Effector CD4-positive, alpha-beta T cell (primary cell): Measurements from ENCODE around the gene SKIL.

ENCODE experiments used
- DNase-seq: peaks from one replicate; pipeline ENCODE4 v3.0.0-alpha.2; 2020

The SKIL gene

DNA sequence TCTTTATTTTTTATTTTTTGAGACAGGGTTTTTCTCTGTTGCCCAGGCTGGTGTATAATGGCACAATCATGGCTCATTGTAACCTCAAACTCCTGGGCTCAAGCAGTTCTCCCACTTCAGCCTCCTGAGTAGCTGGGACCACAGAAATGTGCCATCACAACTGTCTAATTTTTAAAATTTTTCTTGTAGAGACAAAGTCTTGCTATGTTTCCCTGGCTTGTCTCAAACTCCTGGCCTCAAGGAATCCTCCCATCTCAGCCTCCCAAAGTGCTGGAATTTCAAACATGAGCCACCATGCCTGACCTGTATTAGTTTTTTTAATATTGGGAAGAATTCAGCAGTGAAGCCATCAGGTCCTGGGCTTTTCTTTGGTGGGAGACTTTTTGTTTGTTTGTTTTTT lies 47.6 kb downstream of the SKIL start:
- DNase-seq, result no peak

DNA sequence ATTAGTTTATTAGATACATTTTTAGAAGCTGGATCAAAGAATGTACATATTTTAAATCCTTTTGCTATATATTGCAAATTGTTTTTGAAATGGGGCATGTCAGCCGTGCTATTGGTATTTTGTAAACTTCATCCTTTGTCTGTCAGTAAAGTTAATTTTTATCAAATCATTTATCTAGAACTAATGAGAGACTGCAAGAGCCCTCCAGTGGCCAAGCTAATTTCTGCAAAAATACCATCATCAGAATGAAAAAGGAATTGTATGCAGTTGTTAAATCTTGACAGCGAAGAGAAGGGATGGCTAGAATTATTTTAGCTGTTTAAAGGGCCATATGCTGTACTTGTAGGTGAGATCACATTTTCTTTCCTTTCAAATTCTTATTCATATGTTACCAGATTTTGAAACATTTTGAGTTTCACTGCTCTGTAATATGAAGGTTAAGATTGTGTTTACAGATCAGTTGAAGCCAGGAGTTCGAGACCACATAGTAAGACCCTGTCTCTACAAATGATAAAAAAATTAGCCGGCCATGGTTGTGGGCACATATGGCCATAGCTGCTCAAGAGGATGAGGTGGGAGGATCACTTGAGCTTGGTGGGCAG lies 53.0 kb downstream of the SKIL start:
- DNase-seq, result no peak

DNA sequence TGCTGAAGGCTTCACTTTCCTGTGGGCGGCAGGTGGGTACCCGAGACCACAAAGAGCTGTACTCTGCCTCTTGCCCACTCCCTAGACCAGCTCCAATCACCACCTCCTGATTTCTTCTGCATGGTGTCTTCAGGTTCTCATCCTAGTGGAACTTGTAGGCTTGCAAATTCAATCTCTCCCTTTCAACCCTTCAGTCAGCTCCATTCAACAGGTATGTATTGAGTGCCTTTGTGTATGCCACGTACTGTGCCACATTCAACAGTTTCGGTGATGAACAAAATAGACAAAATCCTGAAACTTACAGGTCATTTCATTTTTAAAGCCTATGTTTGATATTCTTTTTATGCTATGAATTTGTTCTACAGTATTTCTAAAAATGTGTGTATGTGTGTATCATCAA lies 55.8 kb downstream of the SKIL start:
- no peak for DNase-seq

DNA sequence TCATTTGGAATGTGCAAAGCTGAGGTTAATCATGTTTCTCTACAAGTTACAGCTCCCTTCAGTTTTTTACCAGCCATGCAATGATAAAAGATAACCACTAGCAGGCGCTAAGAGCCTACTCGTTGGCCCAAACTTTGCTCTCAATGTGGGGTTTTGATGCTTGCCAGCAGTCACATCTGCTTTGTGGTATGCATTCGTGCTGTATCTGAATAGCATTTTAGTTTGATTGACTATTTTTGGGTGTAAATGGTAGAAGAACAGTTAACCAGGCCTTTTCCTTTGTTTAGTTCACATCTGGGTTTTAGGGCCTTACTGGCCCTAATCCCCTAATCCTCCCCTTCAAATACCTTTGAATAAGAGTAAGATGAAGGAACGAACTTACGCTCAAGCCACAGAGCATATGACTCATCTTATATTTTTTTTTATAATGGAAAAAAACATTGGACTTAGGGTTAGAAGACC lies 56.7 kb downstream of the SKIL start:
- no peak for DNase-seq

DNA sequence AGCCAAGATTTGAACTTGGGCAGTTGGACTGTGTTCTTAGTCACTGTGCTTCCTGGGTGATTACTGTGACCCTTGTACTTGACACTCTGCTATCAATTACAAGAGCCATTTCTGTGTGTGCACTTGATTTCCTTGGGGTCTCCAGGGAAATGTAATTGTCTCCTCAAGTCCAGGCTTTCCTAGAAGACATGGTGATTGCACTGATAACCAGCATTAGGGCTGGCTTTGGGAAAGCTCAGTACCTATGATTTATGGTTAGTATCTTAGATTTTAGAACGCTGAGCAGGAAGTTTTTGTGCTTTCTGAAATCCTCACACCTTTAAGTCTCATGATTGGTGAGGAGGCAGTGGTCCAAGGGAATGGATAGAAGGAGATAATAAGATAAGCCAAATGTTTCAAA lies 59.6 kb downstream of the SKIL start:
- no peak for DNase-seq

DNA sequence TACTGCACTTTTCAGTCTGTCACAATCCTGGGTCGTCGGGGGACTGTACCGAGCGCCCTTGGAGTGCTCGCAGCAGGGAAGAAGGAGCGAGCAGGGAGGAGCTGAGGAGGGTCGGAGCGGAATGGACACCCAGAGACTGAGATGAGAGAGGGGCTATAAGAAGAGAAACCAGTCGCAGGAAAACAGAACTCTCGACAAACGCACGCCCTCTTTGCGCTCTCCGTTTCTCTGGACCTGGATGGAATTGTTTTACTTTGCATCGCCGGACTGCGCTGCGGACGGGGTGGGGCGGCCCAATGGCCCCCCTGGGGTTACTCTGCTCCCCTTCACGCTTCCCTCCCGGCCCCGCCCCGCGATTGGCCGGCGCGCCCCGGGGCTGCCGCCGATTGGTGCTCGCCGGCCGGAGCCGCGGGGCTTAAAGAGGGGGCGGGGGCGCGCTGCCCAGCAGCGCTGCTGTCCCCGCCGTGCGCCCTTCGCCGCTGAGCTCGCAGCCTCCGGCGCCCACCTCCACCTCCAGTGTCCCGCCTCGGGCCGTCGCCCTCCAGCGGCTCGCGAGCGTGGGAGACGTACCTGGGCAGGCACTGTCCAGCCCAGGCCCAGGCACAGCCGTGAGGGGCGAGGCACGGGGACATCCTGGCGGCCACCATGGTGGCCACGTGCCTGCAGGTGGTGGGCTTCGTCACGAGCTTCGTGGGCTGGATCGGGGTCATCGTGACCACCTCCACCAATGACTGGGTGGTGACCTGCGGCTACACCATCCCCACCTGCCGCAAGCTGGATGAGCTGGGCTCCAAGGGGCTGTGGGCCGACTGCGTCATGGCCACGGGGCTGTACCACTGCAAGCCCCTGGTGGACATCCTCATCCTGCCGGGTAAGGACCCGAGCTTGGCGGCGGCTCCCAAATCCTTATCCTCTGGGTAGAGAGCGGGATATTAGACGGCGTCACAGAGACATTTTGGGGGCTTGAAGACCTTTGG lies 61.2 kb downstream of the SKIL start, which contains the start of gene CLDN11:
CLDN11 (plus strand) TSS at position 447 of the 977 bp plus-strand sequence; CDS start at position 646, 199 bp downstream.
- DNase-seq, result no peak

DNA sequence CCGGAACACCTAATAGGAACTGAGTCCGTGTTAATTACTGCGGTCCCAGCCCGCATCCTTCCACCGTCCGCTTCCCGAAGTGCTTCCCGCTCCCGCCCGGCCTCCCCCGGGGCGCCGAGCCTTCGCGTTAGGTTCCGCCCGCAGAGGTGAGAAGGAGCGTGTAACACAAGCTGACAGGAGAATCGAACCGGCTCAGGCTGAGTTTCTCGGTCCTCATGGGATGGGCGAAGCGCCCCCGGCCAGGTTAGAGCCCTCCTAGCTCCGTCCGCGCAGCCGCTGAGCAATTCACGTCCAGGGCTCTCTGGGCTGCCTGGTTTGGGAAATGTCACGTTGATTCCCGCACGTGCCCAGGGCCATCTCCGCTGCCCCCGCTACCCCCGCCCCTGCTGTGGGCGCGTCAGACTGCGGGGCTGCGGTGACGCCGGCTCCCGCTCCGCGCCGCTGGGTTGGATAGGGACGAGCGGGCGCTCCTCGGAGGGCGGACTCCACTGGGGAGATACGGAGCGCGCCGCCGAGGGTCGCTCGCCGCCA lies 62.1 kb downstream of the SKIL start:
- no peak for DNase-seq

DNA sequence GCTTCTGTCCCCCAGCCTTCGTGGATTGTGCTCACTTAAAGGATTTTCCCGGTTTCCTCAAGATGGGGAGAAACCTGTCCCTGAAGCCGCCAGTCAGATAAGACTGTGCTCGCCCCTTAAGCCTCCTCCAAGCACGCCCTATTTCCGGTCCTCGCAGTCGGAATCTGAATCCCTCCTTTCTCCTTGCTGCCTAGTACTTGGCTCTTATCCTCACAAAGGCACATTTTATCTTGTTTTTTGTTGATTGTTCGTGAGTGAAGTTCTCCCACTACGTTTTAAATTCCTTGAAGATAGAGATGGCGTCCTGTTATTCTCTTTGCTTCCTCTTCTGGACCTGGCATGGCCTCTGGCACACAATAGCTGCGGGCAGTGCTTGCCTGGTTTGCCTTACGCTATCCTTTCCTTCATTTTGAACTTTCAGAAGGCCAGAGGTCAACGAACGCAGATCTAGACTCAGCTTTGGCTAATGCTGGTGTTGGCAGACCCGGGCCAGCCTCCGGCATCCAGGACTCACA lies 62.8 kb downstream of the SKIL start:
- DNase-seq, result no peak

DNA sequence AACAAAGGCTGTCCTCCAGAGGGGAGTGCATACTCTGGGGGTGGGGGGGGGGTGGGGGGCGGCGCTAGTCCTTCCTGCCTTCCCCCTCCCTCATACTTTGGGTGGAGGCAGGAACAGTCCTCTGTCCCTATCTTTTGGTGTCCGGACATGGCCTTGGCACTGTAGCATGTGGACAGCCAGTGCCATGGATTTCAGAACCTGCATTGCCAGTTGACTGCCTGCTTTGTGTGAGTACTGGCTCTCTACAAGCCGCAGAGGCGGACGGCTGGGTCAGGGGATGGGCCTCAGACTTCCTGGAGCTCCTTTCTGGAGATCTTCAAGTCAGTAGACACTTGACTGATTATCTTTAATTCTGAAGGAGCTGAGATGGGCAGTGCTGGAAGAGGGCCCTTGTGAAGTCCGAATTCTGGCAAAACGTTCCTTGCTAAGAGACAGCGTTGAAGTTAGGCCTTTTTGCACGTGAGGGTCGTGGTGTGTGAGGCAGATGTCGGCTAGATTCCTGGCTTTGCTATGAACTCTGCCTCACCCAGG lies 63.7 kb downstream of the SKIL start:
- DNase-seq, result no peak

DNA sequence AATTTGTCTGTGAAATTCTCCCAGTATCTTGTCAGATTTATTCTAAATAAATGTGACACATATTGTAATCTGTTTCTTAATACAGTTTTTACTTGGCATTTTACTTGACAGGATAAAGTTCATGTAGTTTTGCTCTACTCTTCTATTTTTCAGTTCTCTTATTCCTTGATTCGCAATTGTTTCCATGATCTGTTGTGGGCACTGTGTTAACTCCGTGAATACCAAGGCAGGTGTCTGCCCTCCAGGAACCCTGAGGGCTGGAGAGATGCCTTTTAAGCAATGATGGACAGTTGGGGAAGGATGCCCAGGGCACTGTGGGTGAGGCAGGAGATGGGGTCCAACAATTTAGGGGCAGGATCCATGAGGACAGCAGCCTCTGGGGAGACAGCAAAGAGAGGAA lies 64.2 kb downstream of the SKIL start:
- no peak for DNase-seq

DNA sequence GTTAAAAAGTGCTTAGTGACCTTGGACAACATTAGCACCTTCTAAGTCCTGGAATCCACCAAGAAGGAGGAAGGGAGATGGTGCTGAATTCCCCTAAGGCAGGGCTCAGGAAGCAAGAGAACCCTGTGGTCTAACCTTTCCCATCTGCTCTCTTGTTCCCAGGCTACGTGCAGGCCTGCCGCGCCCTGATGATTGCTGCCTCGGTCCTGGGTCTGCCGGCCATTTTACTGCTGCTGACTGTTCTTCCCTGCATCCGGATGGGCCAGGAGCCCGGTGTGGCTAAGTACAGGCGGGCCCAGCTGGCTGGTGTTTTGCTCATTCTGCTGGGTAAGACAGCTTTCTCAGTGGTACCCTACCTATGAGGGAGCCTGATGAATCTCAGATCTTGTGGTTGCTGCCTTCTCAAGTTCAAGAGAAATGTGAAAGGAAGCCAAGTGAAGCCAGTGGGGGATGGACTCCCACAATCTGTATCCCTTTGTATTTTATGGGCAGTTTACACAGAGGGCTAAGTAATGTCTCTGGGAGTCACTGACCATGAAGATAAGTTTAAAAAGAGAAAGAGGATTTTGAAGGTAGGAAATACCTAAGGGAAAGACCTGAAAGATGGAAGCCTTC lies 65.6 kb downstream of the SKIL start:
- no peak for DNase-seq

DNA sequence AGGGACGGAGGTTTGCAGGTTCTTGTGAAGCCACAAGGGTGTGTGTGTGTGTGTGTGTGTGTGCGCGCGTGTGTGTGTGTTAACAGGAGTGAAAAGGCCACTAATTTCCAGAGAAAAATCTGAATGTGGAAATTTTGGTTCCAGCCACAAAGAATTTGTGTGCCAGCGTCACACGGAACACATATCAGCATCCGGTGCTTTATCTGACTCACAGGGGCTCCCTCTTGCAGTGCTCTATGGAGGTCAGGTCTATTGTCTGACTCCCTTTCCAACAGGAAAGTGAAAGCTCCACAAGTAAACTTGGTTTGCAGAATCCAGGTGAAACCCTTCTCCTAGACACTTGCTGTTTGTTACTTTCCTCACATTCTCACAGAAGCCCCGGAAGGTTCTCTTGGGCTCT lies 67.4 kb downstream of the SKIL start:
- no peak for DNase-seq

DNA sequence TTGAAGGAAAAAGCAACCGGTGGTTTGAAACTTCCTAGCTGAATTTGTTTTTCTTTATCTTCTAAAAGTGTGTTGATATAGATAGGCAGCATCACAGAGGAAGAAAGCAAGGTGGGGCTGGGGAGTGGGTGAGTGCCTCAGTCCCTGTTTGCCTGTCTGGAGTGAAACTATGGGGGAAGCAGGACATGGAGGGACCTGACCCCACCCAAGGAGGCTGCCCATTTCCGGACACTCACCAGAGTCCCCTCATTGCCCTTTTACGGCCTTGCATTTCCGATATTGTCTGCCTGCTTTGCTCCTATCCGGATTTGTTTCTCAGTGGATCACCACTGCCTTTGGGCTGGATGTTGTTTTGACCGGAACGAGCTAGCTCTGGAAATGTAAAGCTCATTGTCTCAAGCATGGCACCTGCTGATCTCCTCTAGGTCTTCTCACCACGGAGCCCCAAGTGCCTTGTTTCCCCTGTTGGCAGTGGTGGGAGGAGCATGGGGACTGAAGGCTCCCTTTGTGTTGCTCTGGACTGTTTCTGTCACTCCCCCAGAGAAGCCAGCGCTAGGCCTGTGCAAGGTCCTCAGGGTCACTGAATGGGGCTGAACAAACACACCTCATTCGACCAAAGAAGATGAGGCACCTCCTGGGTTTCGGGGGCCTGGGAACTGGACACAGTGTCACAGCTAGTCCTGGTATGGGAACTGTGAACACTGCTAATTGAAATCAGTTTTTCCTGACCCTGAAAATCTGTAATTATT lies 68.2 kb downstream of the SKIL start:
- DNase-seq, result no peak

DNA sequence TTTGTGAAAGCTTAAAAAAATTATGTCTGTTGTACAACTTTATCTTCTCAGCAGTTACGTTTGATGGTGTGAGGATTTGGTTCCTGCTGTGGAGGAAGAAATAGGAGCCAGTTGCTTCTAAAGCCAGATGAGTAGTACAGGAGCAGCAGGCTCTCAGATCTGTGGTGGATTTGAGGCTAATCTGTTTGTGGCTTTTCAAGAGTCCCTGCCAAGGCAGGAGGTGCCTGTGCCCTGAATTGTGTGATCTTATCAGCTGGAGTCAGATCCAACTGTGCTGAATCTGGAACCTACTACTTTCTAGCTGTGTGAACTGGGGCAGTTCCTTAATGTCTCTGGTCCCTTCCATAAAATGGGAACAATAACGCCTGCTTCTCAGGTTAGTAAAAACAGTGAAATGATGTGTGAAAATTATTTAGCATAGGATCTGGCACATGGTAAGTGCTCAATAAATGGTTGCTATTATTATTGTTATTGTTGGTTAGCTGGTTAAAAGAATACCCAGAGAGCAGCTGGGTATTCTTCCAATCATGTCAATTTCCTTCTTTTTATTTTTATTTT lies 68.8 kb downstream of the SKIL start:
- no peak for DNase-seq

DNA sequence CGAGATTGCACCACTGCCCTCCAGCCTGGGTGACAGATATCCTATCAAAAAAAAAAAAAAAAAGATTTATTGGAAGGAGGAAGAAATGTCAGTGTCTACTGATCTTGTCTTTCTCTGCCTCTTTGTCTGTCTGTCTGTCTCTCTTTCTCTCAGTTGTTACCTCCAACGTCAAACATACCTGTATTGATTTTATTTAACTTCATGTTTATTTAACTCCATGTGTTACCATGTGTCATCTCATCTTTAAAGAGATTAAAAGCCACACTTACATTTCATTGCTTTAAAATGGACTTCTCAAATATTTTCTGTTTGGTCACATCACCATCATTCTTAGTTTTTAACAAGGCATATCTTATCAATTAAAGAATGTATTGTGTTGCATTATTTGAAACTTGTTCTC lies 70.6 kb downstream of the SKIL start:
- no peak for DNase-seq

DNA sequence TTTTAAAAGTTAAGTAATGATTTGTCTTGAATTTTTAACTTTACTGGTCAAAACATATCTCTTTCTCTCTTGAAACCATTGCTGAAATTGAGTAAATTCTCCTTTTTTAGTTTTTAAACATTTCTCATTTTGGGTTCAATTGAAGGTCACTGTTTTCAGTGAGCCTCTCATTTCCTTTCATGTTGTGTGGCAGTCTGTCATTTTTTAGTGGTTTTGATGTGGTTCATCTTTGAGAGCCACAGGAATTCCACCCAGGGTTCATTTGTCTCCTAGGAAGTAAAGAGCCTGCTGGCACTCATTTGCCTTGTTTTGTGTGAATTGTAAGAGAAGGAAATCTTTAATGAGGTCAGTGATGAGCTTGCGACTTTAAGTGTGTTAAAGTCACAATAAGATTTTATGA lies 71.5 kb downstream of the SKIL start:
- DNase-seq, result no peak

DNA sequence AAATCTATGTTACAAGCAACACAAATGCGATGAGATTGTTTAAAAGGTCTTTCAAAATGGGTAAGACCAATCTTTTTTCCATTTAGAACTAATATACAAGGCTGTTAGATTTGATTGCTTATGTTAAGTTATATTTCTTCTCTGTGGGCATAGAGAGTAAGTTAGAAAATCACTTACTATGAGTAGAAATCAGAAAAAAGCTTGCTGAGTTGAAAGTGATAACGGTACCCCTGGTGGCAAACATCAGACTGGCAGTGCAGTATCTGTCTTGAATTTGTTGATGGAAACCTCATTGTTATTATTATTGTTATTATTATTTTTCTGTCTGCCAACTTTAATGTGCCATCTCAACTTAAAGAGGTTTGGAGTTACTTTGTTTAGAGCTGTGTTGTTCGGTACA lies 73.5 kb downstream of the SKIL start:
- no peak for DNase-seq

DNA sequence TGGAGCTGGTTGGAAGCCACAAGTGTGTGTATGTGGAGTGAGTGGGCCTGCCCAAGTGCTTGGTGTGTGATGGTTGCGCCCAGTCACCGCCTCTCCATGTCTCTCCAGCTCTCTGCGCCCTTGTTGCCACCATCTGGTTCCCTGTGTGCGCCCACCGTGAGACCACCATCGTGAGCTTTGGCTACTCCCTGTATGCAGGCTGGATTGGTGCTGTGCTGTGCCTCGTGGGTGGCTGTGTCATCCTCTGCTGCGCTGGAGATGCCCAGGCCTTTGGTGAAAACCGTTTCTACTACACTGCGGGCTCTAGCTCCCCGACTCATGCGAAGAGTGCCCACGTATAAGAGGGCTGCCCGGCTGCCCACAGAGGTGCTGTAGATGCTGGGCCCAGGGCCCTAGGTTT lies 74.9 kb downstream of the SKIL start:
- no peak for DNase-seq

DNA sequence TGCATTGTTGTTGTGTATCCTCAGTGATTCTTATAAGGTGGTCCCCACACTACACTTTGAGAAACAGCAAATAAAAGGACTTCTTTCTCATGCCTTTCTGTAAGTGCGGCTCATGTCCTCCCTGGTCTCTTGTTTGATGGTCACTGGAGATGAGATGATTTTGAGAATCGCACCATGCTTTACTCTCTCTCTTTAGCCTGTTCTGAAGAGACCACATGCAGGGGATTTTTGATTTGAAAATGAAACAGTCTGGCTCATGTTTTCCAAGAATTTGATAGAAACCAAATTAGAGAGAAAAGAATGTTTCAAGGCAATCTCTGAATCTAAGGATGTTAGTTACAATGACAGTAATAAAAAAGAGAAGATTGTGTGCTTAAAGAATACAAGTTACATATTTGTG lies 79.2 kb downstream of the SKIL start:
- DNase-seq, result no peak

DNA sequence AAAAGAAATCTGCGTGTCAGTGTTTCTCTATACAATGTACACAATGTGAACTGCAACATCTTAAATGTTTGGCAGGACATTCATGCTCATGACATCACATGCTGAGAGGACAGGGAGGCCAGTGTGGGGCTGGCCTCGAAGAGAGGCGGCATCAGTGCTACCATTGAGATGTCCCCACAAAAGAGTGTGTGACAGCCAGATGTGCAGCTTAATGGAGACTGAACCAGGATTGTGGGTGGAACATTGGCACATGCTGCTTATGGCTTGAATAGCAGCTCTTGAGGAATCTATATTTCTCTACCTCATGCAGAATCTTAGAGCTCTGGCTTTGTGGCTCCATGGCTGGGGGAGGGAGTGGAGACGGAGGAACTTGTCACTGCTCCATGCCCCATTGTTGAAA lies 79.7 kb downstream of the SKIL start:
- no peak for DNase-seq

DNA sequence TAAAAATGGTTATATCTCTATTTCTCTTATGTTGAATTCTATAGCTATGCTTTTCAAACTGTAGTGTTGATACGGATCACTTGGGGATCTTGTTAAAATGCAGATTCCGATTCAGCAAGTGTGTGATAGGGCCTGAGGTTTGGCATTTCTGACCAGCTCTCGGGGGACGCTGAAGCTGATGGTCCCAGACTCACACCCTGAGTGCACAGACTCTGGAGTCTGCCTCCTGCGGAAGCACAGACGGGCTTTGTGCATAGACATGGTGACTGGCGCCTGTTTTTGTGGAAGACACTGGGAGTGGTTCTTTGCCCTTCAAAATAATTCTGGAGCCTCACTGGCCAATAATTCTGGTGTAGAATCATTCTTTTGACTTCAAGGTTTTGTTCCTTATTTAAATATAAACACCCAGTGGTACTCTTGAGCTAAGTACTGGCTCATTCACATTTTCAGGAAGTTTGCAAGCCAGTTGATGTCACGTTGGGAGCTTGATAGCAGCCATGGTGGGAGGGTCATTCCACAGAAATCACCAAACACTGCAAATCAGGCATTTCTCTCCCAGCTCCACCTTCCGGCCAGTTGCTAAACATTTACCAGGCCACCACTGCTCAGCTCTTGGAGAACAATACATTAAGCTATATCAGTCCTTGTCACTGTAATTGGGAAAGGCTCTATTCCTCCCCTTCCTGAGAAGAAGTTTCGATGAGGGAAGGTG lies 80.3 kb downstream of the SKIL start:
- DNase-seq, result no peak
